PC-3 (cell line): ENCODE measurements around the gene TBL3. TPM values are rescaled to one million over a fixed set of nuclear protein-coding genes. Genes with fewer than 3 reads are reported as not detected.

Experiments used
- ATAC-seq: fragments of 200-7000 bp; cut with Tn5 transposase; 2 replicates; pipeline ENCODE4 v1.9.1; 2020; ENCODE audit warnings: mild to moderate bottlenecking, moderate library complexity
- BruUV-seq: library from RNA; stranded (reverse); fragments of 400-500 nt; replicated peaks from 2 replicates; lab custom pipeline; 2021; lab: Mats Ljungman, UMichigan
- CTCF ChIA-PET: fragments of 300-600 bp; sonication (Branson Sonifier 250); formaldehyde crosslinking; loops from one replicate; lab custom pipeline; 2022; ENCODE audit warnings: antibody characterized with exemption; lab: Charles Lee
- POLR2A ChIA-PET: fragments of 300-600 bp; sonication (Branson Sonifier 250); formaldehyde crosslinking; loops from one replicate; lab custom pipeline; 2022; ENCODE audit warnings: antibody characterized with exemption; ENCODE audit not compliant: unreplicated experiment; lab: Charles Lee
- DNase-seq: peaks from one replicate; pipeline ENCODE4 v3.0.0-alpha.2; 2015
- H2AFZ ChIP-seq: fragments of 300-600 bp; sonication (generic); 2 replicates; pipeline ENCODE4 v1.6.0; 2016; ENCODE audit warnings: antibody characterized with exemption, low read length
- H3F3A ChIP-seq: fragments of 300-600 bp; sonication (generic); one replicate; pipeline ENCODE4 v1.6.0; 2017; ENCODE audit warnings: antibody characterized with exemption, low read length, control low read depth, mild to moderate bottlenecking; ENCODE audit not compliant: unreplicated experiment
- H3K27ac ChIP-seq: fragments of 300-600 bp; sonication (generic); 2 replicates; pipeline ENCODE4 v1.5.1; 2016; ENCODE audit warnings: mild to moderate bottlenecking, low read length
- H3K27me3 ChIP-seq: fragments of 300-600 bp; sonication (generic); 2 replicates; pipeline ENCODE4 v1.6.1; 2016; ENCODE audit warnings: low read length, mixed read lengths
- H3K36me3 ChIP-seq: fragments of 300-600 bp; sonication (generic); 2 replicates; pipeline ENCODE4 v1.6.1; 2016; ENCODE audit warnings: low read depth, mixed run types, low read length, mixed read lengths
- H3K4me1 ChIP-seq: fragments of 300-600 bp; sonication (generic); 2 replicates; pipeline ENCODE4 v1.5.1; 2016; ENCODE audit warnings: low read length; ENCODE audit not compliant: insufficient read depth
- H3K4me2 ChIP-seq: fragments of 300-600 bp; sonication (generic); 2 replicates; pipeline ENCODE4 v1.6.0; 2016; ENCODE audit warnings: low read length
- H3K4me3 ChIP-seq: fragments of 300-600 bp; sonication (generic); 2 replicates; pipeline ENCODE4 v1.5.1; 2016; ENCODE audit warnings: mild to moderate bottlenecking, low read length, mixed read lengths
- H3K79me2 ChIP-seq: fragments of 300-600 bp; sonication (generic); 2 replicates; pipeline ENCODE4 v1.6.1; 2017; ENCODE audit warnings: low read length, mixed read lengths
- H3K9ac ChIP-seq: fragments of 300-600 bp; sonication (generic); 2 replicates; pipeline ENCODE4 v1.6.0; 2016; ENCODE audit warnings: mild to moderate bottlenecking, low read length
- H3K9me2 ChIP-seq: fragments of 300-600 bp; sonication (generic); replicated peaks from 2 replicates; pipeline ENCODE4 v1.6.1; 2016; ENCODE audit warnings: mixed run types, low read length, mixed read lengths
- H3K9me3 ChIP-seq: fragments of 300-600 bp; sonication (generic); 2 replicates; pipeline ENCODE4 v1.6.1; 2016; ENCODE audit warnings: low read length, mixed read lengths
- H4K20me1 ChIP-seq: fragments of 300-600 bp; sonication (generic); 2 replicates; pipeline ENCODE4 v1.6.1; 2016; ENCODE audit warnings: low read length, mixed read lengths
- EZH2 ChIP-seq: fragments of 300-600 bp; sonication (generic); IDR thresholded peaks from one replicate; pipeline ENCODE4 v1.6.1; 2017; ENCODE audit warnings: antibody characterized with exemption, mild to moderate bottlenecking, low read length; ENCODE audit not compliant: unreplicated experiment
- EZH2phosphoT487 ChIP-seq: fragments of 300-600 bp; sonication (generic); IDR thresholded peaks from 2 replicates; pipeline ENCODE4 v1.6.1; 2018; ENCODE audit warnings: mild to moderate bottlenecking, antibody characterized with exemption, low read length, borderline replicate concordance
- intact Hi-C: fragments of 100-400 bp; cut with micrococcal nuclease; formaldehyde crosslinking; loops from 2 replicates; pipeline ENCODE4 v1.9.0; 2023
- total RNA-seq: library from RNA; depleted of rRNA; stranded (reverse); fragments of >200 nt; gene quantifications from 2 replicates; pipeline ENCODE4 v1.2.3, GENCODE V29; 2014
- TF ChIP-seq, protein P1 (sequence below): fragments of 300-600 bp; sonication (generic); conservative IDR thresholded peaks from 2 replicates; pipeline ENCODE4 v1.5.1; 2017; ENCODE audit warnings: antibody characterized with exemption, low read depth, mild to moderate bottlenecking, low read length

The TBL3 gene
- total RNA-seq, 1 experiment from 2014 or later, result 71.5 TPM

DNA sequence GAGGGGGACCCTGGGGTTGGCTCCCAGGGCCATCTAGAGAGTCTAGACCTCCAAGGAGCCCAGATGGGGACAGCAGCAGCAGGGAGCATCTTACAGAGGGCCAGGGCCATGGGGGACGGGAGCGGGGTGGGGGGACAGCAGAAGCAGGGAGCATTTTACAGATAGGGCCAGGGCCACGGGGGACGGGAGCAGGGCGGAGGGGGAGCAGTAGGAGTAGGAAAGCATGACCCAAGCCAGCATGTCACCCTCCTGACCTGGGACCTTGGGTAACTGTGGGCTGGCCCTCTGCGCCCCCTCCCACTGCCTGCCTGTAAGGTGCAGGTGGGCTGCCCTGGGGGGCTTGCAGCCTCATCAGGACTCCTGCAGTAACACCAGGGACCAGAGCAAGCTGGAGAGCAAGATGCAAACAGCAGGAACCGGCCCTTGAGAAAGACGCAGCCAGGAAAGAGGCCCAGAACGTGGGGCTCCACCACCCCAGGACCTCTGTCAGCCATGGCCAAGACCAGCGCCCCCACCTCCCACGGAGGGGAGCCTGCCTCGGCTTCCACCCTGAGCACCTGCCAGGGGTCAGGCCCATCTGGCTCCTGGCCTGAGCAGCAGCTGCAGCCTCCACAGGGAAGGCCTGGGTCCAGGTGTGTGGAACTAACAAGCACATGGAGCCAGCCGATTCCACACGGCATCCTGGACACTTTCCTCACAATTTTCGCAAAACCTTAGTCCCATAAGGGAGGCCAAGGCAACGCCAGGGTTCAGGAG, 35.4 kb downstream of the TBL3 start:
- ATAC-seq, result no peak
- no peaks in the 10 kb centered on the region for H3K9me2 ChIP-seq
- peak overlapping the region; percentile 97 for H3K9ac ChIP-seq
- H3K27me3 ChIP-seq, result no peaks in the 10 kb centered on the region
- peaks cover 33% of the 10 kb centered on the region for H4K20me1 ChIP-seq
- H3K4me2 ChIP-seq, result peak overlapping the region; percentile 91
- H3K9me3 ChIP-seq, result no peaks in the 10 kb centered on the region
- H3K36me3 ChIP-seq, result peaks cover 3% of the 10 kb centered on the region; the same call in 1 of the 2 replicates
- peaks cover 73% of the 10 kb centered on the region for H3K79me2 ChIP-seq
- intact Hi-C loops, result no loop called here
- CTCF ChIA-PET, result interaction anchor here (1.3 kb wide), 1 partner anchor 16 kb away, joined by 20 read pairs; no protein-coding TSS in a partner anchor
- no peak overlapping the region for H2AFZ ChIP-seq
- POLR2A ChIA-PET, result no interaction called here
- no TSS peak for BruUV-seq
- peak overlapping the region; percentile 94 for H3K4me3 ChIP-seq
- H3K27ac ChIP-seq, result peak overlapping the region; percentile 64
- no peak for TF ChIP-seq EZH2phosphoT487
- TF ChIP-seq EZH2, result no peak
- TF ChIP-seq, protein P1, sequence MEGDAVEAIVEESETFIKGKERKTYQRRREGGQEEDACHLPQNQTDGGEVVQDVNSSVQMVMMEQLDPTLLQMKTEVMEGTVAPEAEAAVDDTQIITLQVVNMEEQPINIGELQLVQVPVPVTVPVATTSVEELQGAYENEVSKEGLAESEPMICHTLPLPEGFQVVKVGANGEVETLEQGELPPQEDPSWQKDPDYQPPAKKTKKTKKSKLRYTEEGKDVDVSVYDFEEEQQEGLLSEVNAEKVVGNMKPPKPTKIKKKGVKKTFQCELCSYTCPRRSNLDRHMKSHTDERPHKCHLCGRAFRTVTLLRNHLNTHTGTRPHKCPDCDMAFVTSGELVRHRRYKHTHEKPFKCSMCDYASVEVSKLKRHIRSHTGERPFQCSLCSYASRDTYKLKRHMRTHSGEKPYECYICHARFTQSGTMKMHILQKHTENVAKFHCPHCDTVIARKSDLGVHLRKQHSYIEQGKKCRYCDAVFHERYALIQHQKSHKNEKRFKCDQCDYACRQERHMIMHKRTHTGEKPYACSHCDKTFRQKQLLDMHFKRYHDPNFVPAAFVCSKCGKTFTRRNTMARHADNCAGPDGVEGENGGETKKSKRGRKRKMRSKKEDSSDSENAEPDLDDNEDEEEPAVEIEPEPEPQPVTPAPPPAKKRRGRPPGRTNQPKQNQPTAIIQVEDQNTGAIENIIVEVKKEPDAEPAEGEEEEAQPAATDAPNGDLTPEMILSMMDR, result no peak
- DNase-seq, result no peak
- peaks cover 25% of the 10 kb centered on the region for H3K4me1 ChIP-seq
- no peaks in the 10 kb centered on the region for H3F3A ChIP-seq

DNA sequence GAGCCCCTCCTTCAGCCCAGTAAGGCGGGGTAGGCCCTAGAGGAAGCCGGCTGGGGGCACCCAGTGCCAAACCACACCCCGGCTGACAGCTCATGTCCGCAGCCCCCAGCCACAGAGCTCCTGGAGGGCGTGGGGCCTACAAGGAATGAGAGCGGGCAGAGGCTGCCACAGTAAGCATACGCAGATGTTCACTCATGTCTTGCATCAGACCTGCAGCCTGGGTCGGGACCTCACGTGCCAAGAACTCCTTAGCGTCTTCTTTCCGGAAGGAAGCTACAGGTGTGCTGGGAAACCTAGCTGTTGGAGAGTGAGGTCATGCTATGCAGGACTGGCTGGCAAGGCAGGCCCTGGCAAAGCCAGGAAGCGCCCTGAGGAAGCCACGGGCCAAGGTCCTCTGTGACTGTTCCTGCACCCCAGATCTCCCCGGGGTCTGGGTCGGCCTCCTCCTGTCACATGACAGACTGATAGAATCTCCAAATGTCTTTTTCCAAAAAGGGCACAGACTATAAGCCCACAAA, 36.2 kb downstream of the TBL3 start:
- H3F3A ChIP-seq, result no peaks in the 10 kb centered on the region
- H3K27ac ChIP-seq, result peak overlapping the region; percentile 64
- POLR2A ChIA-PET, result interaction anchor here (0.6 kb wide), 2 partner anchors 15 to 24 kb away, joined by 4 to 9 read pairs; partner anchors contain the start of gene GFER
- peak overlapping the region; percentile 91 for H3K4me2 ChIP-seq
- H2AFZ ChIP-seq, result no peak overlapping the region
- no peaks in the 10 kb centered on the region for H3K9me2 ChIP-seq
- peak overlapping the region; percentile 97 for H3K9ac ChIP-seq
- H3K36me3 ChIP-seq, result peaks cover 3% of the 10 kb centered on the region; the same call in 1 of the 2 replicates
- BruUV-seq, result TSS peak; percentile 68
- peak overlapping the region; percentile 94 for H3K4me3 ChIP-seq
- peak; percentile 82 for DNase-seq
- no peaks in the 10 kb centered on the region for H3K9me3 ChIP-seq
- H3K79me2 ChIP-seq, result peaks cover 71% of the 10 kb centered on the region
- intact Hi-C loops, result no loop called here
- H4K20me1 ChIP-seq, result peaks cover 33% of the 10 kb centered on the region
- ATAC-seq, result peak; percentile 60
- CTCF ChIA-PET, result interaction anchor here (1.3 kb wide), 1 partner anchor 15 kb away, joined by 20 read pairs; no protein-coding TSS in a partner anchor
- H3K27me3 ChIP-seq, result no peaks in the 10 kb centered on the region
- TF ChIP-seq, protein P1, result no peak
- TF ChIP-seq EZH2phosphoT487, result 0 out of 2 replicates have a peak, but pooled peaks have one; percentile 48
- H3K4me1 ChIP-seq, result peaks cover 25% of the 10 kb centered on the region
